Stimulated activated memory B cell treated with anti-CD40 and anti-IgM and Interleukin-4, amounts not matched to agents 10 μg/mL and 1 μg/mL and 100 μg/mL, for 72 hours (primary cell): ENCODE data around the gene BCL2.

ENCODE experiments used
- ATAC-seq: fragments of 150-1000 bp; cut with Tn5 transposase; 2 replicates; pipeline ENCODE4 v1.10.0; 2021
- H3K27ac Mint-ChIP-seq: one replicate; pipeline ENCODE4 v1.8.0; 2022; ENCODE audit warnings: mild to moderate bottlenecking, mixed read lengths
- H3K27me3 Mint-ChIP-seq: one replicate; pipeline ENCODE4 v1.8.0; 2022; ENCODE audit warnings: mixed read lengths
- H3K36me3 Mint-ChIP-seq: one replicate; pipeline ENCODE4 v1.8.0; 2022; ENCODE audit warnings: mixed read lengths
- H3K4me1 Mint-ChIP-seq: one replicate; pipeline ENCODE4 v1.8.0; 2022; ENCODE audit warnings: mixed read lengths
- H3K4me3 Mint-ChIP-seq: one replicate; pipeline ENCODE4 v1.8.0; 2022; ENCODE audit warnings: mild to moderate bottlenecking, moderate library complexity, mixed read lengths
- H3K9me3 Mint-ChIP-seq: one replicate; pipeline ENCODE4 v1.8.0; 2022; ENCODE audit warnings: mixed read lengths

Gene BCL2

DNA sequence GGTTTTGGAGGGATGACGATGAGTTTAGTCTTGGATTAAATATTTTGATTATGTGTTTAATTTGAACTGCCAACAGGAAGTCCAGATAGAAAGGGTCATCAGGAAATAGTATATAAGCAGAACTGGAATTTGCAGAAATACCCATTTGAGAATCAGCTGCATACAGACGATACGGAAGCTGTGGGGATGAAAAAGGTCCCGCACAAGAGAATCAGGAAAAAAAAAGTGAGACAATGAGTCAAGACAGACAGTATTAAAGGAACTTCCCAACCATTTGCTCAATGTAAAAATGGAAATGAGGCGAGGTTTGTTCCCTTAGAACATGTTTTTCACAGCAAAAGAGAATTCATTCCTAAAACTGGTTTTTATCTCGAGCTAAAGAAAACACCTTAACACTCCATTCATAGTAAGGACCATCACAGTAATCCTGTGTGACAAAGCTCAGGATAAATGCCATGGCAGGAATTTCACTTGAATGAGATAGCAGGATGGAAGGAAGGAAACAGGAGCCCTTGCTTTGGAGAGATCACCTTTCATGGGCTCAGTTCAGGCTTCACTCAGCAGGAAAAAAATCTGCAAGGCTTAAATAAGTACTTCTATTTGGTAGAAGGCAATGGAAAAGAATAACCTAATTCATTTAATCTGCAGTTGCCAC, 29.3 kb downstream of the BCL2 start:
- no peaks in the 10 kb centered on the region for H3K27me3 Mint-ChIP-seq
- H3K4me1 Mint-ChIP-seq: peaks cover 41% of the 10 kb centered on the region
- no peak overlapping the region for H3K27ac Mint-ChIP-seq
- H3K9me3 Mint-ChIP-seq: no peaks in the 10 kb centered on the region
- H3K4me3 Mint-ChIP-seq: no peak overlapping the region
- no peak for ATAC-seq
- H3K36me3 Mint-ChIP-seq: peaks cover 20% of the 10 kb centered on the region

DNA sequence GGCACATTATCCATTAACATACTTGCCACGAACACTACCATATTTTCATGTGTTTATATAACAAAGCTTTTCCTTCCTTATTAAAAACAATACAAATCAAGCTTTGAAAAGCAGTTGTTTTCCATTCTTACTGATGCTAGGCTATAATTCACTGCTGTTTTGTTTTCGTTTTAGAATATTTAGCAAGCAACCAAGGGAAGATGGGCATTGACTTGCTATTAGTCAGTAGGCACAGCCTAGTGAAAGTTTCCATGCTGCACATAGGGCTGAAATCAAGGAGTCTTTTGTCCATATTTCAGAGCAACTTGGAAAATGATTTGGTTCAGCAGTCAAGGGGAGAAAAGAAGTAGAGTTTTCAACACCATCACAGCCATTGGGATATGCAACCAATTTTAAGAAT, 31.3 kb downstream of the BCL2 start:
- H3K4me1 Mint-ChIP-seq: peaks cover 25% of the 10 kb centered on the region
- H3K27ac Mint-ChIP-seq: no peak overlapping the region
- peaks cover 11% of the 10 kb centered on the region for H3K36me3 Mint-ChIP-seq
- no peak overlapping the region for H3K4me3 Mint-ChIP-seq
- no peaks in the 10 kb centered on the region for H3K27me3 Mint-ChIP-seq
- H3K9me3 Mint-ChIP-seq: no peaks in the 10 kb centered on the region
- ATAC-seq: no peak

DNA sequence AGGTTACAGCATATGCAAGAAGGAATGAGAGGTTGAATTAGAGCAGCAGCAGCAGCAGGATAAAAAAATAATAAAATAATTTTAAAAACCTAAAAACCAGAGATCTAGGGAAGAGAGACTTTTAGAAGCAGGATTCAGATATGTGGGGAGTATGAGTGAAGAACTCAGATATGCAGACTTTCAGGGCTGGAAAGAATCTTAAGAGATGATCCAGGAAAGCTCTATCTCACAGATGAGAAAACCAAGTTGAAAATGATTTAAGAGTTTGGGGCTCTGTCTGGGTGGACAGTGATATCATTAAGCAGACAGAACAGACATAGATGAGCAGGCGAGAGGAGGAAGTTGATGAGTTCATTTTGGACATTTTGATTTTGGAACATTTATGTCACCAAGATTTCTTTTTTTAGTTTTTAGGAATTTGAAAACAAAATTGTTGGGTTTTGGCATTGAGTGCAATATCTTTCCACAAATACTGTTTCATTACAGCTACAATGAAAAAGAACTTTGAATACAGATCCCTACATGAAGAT, 31.8 kb downstream of the BCL2 start:
- ATAC-seq: no peak
- Mint-ChIP-seq H3K27ac (no peak overlapping the region), H3K4me3 (no peak overlapping the region), H3K4me1 (peaks cover 19% of the 10 kb centered on the region), H3K27me3 (no peaks in the 10 kb centered on the region), H3K9me3 (no peaks in the 10 kb centered on the region), H3K36me3 (peaks cover 8% of the 10 kb centered on the region)

DNA sequence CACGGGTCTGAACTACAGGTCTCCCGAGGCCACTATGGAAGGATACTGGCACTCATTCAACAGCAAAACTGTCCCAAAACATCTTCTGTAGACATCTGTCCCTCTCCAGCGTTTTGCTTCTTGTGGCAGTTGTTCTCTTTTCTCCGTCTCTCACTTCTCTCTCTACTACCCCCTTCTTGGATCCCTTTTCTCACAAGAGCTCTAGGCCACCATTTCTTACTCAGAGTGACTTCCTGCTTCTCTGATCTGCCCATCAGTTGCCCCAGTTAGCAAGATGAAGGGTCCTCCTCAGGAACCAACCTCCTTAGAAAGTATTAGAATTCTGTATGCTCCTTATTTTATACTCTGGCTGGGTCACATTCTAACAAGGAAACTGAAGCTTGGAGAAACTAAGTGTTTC, 32.6 kb downstream of the BCL2 start:
- Mint-ChIP-seq H3K36me3 (peaks cover 13% of the 10 kb centered on the region), H3K4me1 (peaks cover 11% of the 10 kb centered on the region), H3K9me3 (no peaks in the 10 kb centered on the region), H3K4me3 (no peak overlapping the region), H3K27ac (no peak overlapping the region), H3K27me3 (no peaks in the 10 kb centered on the region)
- ATAC-seq: no peak

DNA sequence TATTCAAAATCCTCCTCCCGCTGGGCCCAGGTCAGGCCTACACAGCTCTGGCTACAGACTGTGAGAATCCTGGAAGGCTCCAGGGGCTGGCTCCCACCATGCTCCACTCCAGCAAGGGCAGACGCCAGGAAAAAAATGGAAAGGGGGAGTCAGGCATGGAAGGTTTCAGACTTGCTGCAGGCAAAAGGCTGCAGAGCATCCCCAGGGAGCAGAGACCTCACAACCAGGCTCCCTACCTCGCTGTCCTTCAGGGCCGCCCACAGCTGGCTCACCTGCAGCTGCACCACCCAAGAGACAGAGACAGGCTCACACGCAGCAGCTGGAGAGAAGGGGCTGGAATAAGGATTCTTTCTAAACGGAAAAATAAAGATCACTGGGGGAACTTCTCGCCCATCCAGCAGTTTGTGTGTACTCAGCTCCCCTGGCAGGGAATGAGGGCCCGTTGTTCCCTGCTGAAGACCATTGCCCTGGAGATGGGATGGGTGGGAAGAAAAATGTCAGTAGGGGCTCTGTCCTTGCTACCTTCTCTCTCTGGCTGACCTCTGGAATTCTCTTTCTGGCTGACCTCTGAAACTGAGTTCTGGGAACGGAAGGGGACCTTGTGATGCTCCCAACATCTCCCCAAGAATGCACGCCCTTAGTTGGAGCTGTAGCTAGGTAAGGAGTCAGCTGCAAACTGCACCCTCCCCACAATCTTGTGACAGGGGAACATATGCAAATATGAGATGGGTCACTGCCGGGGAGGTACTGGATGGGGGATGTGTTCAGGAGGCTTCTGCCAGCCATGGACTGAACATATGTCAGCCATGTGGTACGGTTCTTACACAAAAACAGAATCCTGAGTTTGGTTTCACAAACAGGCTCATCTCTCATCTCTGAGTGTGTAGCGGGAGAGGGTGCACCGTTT, 34.5 kb downstream of the BCL2 start:
- peaks cover 3% of the 10 kb centered on the region for H3K9me3 Mint-ChIP-seq
- no peak overlapping the region for H3K27ac Mint-ChIP-seq
- no peaks in the 10 kb centered on the region for H3K27me3 Mint-ChIP-seq
- peaks cover 30% of the 10 kb centered on the region for H3K36me3 Mint-ChIP-seq
- ATAC-seq: peak; percentile 98
- H3K4me3 Mint-ChIP-seq: peak overlapping the region; percentile 73
- peaks cover 18% of the 10 kb centered on the region for H3K4me1 Mint-ChIP-seq

DNA sequence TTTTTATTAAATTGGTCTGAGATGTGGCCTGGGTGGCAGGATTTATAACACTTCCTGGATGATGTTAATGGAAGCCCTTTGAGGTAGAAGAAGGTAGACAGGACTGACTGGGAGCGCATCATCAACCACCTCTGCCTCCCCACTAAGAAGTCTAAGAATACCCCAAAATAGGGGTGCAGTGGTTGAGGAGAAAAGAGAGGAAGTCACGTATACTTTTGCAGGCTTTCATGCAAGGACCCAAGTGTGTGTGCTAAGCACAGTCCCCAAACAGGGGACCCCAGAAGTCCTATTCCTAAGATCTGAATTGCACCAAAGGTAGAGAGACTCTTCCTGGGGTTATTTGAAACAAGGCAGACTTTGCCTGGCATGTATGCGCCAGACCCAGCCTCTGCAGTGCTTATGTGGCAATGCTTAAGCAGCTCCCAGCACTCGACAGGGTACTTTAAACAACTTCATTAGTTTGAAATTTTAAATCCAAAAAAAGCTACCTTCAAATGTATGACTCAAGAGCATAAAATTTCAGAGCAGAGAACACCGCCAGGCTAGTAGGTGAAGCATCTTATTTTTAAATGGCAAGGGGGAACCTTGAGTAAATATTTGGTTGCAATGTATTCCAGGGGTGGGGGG, 35.3 kb downstream of the BCL2 start:
- peaks cover 23% of the 10 kb centered on the region for H3K4me1 Mint-ChIP-seq
- H3K27me3 Mint-ChIP-seq: no peaks in the 10 kb centered on the region
- no peak for ATAC-seq
- peaks cover 36% of the 10 kb centered on the region for H3K36me3 Mint-ChIP-seq
- H3K9me3 Mint-ChIP-seq: peaks cover 3% of the 10 kb centered on the region
- no peak overlapping the region for H3K27ac Mint-ChIP-seq
- H3K4me3 Mint-ChIP-seq: peak overlapping the region; percentile 73

DNA sequence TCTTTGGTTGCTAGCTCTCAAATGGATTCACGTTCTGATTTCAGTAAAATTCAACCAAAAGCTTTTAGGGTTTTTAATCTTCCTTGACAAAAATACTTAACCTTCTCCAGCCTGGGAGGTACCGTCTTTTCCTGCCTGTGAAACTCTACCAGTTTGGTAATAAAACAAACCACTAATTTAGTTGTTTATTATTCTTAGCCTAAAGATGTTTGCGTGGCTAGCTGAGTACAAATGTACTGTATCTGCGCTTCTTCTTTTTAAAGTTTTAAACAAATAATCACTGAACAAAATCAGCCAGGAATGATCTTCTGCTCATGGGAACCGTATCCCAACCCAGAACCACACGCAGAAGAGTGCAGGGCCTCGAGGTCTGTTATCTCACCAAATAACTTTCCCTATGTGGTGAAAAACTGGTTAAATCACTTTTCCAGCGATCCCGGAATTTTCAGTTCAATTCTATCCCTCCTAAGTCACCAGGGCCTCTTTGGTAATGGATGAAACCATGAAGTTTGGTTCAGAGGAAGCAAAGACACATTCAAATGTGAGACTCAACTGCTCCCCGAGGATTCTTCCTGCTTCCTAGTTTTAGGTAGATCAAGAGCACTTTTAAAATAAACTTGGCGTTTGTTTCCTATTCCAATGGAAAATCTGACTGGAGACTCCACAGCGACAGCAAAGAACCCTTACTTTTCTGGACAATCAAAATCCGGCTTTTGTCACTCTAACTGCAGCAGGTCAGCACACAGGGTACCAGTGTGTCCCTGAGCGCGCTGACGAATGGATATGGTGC, 36.1 kb downstream of the BCL2 start:
- peak overlapping the region; percentile 73 for H3K4me3 Mint-ChIP-seq
- H3K27me3 Mint-ChIP-seq: no peaks in the 10 kb centered on the region
- no peak for ATAC-seq
- H3K4me1 Mint-ChIP-seq: peaks cover 31% of the 10 kb centered on the region
- peaks cover 44% of the 10 kb centered on the region for H3K36me3 Mint-ChIP-seq
- no peak overlapping the region for H3K27ac Mint-ChIP-seq
- H3K9me3 Mint-ChIP-seq: peaks cover 3% of the 10 kb centered on the region

DNA sequence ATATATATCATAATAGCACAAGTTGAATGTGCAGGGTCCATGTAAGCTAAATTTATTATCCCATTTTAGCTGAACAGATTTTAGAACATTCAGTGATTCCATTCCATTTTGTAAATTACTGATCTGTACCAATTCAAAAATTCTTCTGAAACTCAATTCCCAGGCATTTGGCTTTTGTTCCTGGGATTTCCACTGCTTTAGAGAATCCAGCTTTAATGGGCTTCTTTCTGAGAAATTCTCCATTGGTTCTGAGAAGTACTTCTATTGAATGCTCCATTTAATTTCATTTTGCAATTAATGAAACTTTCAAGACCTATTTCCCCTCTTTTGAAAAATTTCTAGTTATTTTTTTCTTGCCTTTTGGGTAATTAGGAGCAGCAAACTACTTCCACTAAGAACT, 36.8 kb downstream of the BCL2 start:
- no peaks in the 10 kb centered on the region for H3K27me3 Mint-ChIP-seq
- H3K4me3 Mint-ChIP-seq: no peak overlapping the region
- no peak for ATAC-seq
- peaks cover 3% of the 10 kb centered on the region for H3K9me3 Mint-ChIP-seq
- no peak overlapping the region for H3K27ac Mint-ChIP-seq
- H3K4me1 Mint-ChIP-seq: peaks cover 38% of the 10 kb centered on the region
- peaks cover 51% of the 10 kb centered on the region for H3K36me3 Mint-ChIP-seq

DNA sequence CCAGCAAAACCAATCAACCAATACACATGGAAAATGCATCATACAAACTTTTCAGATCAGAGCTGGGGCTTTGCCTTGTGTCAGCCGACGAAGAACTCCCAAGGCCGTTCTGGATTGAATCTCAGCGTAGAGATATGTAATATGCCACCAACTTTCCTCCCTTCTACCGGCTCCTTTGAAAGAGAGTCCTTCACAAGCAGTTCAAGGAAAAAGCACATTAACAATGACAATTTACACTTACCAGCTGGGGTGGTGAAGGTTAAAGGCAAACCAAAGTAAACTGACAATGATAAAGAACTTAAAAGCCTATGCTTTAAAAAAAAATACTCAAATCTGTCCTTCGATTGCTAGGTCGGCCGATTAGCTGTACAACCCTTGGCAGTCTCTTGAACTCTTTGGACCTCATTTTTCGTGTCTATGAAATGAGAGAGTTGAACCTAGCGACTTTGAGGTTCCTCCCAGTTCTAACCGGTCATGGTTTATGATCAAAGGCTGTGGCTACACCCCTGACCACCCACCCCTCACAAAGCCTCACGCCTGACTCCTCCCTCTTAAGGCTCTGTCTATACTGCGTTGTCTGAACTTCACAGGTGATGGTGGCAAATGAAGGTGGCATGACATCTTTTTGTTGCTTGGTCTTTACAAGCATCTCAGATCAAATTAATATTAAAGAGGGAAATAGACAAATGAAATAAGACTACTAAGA, 46.2 kb downstream of the BCL2 start:
- Mint-ChIP-seq H3K4me1 (peaks cover 65% of the 10 kb centered on the region), H3K4me3 (no peak overlapping the region), H3K27me3 (no peaks in the 10 kb centered on the region), H3K36me3 (peaks cover 21% of the 10 kb centered on the region), H3K9me3 (no peaks in the 10 kb centered on the region), H3K27ac (peak overlapping the region; percentile 85)
- ATAC-seq: peak; percentile 77

DNA sequence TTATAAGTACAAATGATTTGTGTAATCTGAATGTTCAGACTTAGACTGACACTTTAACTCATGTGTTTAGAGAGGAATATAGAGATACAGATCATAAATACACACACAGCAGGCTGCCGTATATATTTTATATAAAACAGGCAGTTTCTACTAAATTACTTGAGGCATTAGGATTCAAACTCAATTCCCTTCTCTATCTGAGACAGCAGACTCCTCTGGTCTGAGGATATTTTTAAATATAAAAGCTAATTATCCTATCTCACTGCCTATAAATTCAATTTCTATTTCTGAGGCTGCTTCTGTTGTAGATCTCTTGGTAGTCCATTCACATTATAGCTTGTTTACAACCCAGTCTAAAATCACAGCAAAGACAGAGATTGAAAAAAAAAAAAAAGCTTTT, 46.9 kb downstream of the BCL2 start:
- H3K9me3 Mint-ChIP-seq: no peaks in the 10 kb centered on the region
- H3K4me3 Mint-ChIP-seq: no peak overlapping the region
- peak overlapping the region; percentile 39 for H3K27ac Mint-ChIP-seq
- peaks cover 14% of the 10 kb centered on the region for H3K36me3 Mint-ChIP-seq
- peaks cover 65% of the 10 kb centered on the region for H3K4me1 Mint-ChIP-seq
- ATAC-seq: no peak
- H3K27me3 Mint-ChIP-seq: no peaks in the 10 kb centered on the region

DNA sequence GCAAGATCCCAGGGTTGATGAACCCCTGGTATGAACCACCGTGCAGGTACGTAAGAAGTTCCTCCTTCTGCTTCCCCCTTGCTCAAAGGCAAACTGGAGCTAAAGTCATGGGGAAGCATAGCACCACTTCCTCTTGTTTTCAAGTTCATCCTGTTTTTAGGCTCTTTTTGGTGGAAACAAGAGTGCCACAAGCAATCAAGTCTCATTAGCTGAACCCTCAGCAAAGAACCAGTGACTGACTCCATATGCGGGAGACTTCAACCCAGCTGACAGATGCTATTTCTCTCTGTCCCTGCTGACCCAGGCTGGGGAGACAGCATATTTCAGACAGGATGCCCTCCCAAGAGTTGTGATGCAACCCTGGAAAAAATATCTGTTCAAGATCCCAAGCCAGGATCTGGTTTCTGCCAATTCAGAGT, 47.7 kb downstream of the BCL2 start:
- H3K36me3 Mint-ChIP-seq: peaks cover 15% of the 10 kb centered on the region
- H3K4me1 Mint-ChIP-seq: peaks cover 65% of the 10 kb centered on the region
- peak overlapping the region; percentile 39 for H3K27ac Mint-ChIP-seq
- no peak for ATAC-seq
- H3K27me3 Mint-ChIP-seq: no peaks in the 10 kb centered on the region
- H3K9me3 Mint-ChIP-seq: no peaks in the 10 kb centered on the region
- H3K4me3 Mint-ChIP-seq: no peak overlapping the region

DNA sequence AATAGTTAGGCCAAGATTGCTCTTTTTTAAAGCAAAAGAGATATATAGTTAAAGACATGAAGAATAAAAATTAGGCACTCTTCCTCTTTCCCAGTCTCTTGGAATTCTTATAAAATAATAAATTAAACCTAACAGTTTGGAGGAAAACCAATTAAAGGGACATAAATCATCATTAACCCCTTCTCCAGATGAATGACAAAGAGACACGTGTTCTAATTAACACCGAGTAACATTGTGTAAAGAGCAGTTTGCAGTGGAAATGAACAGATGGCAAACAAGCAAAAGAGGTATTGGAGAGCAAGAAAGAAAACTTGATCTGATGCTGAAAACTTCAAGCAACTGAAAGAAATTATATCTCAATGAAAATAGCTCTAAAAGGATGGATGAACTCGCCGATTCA, 48.4 kb downstream of the BCL2 start:
- Mint-ChIP-seq H3K4me3 (no peak overlapping the region), H3K9me3 (no peaks in the 10 kb centered on the region), H3K27me3 (no peaks in the 10 kb centered on the region), H3K36me3 (peaks cover 17% of the 10 kb centered on the region), H3K4me1 (peaks cover 63% of the 10 kb centered on the region), H3K27ac (peak overlapping the region; percentile 39)
- ATAC-seq: no peak

DNA sequence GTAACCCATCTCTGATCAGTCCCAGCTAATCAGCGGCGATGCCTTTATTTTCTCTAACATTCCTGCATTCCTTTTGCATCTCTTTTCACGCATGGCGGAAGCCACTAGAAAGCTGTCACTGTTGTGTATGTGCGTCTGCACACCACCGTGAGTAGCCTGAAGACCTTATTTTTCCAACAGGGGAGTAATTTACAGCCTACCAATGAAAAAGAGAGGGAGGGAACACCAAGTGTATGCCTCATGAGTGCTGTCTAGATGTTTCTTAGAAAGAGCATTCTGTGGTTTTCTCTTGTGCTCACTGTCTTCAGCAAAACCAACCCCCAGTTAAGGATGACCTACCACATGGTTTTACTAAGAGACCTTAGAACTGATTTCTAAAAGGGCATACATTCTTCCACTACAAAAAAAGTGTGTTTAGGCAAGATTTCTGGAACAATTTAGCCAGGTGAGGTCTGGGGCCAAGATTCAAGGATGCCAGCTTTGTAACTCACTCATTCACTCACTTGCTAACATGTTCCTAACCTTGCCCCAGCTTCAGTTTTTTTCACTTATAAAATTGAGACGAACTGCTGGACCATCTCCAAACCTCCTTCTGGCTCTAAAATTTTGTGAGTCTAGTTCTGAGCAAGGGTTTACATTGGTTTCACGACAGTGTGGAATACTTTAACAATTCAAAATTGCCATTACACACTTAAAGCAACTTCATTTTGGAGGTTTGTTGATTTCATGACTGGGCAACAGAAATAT, 51.4 kb downstream of the BCL2 start:
- peak overlapping the region; percentile 50 for H3K4me3 Mint-ChIP-seq
- ATAC-seq: peak; percentile 75
- no peaks in the 10 kb centered on the region for H3K9me3 Mint-ChIP-seq
- peaks cover 23% of the 10 kb centered on the region for H3K36me3 Mint-ChIP-seq
- peaks cover 72% of the 10 kb centered on the region for H3K4me1 Mint-ChIP-seq
- peak overlapping the region; percentile 70 for H3K27ac Mint-ChIP-seq
- H3K27me3 Mint-ChIP-seq: no peaks in the 10 kb centered on the region
